Ecto neural progenitor cell (in vitro differentiated cells): ENCODE data around the gene SUN1.
"Not testable (repeated sequence)": the region's sequence is repeated elsewhere in the genome, so short reads cannot be mapped to it uniquely, and the experiment has no call there.

Experiments used
- DNase-seq: peaks from one replicate; pipeline ENCODE4 v3.0.0-alpha.2; 2018; ENCODE audit warnings: low spot score

The SUN1 gene

DNA sequence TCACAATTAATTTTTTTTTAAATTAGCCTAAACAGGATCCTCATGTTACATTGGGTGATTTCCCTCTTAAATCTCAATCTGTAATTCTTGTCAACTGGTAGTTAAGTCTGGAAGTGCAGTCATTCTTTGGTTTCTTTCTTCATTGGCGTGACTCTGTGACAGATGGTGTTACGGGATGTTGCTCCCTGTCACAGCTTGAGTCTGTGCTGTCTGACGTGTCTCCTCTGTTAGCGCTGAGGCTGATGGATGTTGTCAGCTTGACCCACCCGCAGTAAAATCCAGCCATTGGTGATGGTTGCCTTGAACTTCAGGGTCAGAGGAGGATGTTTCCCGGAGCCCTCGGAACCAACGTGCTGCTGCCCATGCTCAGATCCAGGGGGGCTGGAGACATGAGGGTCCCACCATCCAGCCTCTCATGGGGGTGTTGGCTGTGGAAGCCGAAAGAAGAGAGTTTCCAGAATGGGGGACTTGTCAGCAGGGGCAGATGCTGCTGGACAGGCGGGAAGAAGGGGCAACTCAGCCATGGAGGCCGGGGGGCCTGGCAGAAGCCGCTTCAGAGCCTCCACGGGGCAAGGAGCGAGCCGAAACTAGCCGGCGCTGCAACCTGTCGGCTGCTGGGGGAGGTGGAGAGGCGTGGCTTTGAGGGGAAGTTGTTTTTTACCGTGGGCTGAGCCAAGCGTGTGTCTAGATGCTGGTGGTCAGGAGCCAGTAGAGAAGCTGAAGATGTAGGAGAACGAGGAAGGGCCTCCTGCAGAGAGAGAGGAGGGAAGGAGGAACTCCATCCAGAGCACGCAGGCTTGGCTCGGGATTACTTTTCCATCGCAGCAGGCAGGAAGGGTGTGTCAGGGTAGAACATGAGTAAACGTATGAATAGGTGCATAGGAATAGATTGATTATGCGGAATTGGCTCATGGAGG is 3.5 kb downstream of the SUN1 start:
- no peak for DNase-seq

DNA sequence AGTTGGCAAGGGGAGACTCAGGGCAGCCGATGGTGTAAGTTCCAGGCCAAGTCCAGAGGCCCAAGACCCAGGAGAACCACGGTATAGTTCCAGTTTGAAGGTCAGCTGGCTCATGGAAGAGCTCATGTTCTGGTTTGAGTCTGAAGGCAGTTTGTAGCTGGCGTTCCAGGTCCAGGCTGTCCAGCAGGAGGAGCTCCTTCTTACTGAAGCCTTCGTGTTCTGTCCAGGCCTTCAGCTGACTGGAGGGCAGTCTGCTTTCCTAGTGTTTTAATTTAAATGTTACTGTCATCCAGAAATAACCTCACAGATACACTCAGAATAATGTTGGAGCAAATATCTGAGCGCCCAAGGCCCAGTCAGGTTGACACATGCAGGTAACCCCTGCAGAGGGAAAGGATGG is 4.2 kb downstream of the SUN1 start:
- no peak for DNase-seq

DNA sequence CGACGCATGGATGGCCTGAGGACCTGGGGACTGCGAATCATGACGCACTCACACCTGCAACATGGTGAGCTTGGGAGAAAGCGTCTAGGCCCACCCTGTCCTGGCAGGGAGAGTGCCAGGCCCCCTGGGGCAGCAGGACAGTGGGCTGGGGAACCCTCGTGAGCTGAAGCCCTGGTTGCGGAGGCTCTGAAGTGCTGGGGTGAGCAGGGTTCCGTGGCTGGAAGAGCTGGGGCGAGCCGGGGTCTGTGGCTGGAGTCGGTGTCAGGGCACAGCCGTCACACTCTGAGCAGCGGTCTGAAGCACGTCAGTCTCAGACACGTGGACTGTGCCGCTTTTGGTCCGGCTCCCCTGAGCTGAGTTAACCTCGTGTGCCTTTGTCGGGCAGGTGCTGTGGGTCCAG is 4.7 kb downstream of the SUN1 start:
- DNase-seq, result no peak

DNA sequence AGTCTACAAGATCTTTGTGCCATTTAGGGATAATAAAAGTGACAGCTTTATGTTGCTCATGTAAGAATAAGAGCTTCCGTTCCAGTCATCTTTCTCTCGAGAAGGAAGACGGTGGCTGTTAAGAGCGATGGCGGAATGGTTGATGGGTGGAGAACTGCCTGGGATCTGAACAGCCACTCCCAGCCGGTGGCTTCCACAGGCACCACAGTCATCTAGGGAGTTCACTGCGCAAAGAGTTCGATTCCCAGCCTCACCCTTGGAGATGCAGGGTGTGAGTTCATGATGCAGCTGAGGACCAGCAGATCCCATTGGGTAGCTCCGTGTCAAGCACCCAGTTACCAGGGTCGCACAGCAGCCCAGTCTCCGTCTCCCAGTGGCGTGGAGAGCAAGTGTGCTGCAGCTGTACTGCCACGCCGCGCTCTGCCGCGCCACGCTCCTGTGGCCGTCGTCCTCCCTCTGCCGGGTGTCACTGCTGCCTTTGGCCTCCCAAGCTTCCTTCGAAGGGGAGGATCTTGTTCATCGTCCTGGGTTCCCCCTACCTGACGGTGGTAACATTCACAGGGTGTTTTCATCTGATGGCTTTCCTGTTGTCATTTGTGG is 7.8 kb downstream of the SUN1 start:
- no peak for DNase-seq

DNA sequence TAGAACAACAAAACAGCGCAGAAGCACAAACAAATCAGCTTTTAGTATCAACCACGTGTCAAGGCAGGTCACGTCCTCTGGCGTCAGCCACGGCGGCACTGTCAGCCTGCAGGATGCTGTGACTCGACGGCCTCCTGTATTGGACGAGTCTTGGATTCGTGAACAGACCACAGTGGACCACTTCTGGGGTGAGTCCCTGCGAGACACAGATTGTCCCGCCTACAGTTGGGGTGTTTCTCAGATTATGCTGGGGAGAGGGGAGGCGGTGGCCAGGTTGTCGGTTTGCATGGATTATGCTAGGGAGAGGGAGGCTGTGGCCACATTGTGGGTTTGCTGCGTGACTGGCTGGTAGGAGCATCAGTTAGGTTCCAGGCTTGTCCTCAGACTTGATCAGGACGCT is 9.7 kb downstream of the SUN1 start:
- DNase-seq, result no peak

DNA sequence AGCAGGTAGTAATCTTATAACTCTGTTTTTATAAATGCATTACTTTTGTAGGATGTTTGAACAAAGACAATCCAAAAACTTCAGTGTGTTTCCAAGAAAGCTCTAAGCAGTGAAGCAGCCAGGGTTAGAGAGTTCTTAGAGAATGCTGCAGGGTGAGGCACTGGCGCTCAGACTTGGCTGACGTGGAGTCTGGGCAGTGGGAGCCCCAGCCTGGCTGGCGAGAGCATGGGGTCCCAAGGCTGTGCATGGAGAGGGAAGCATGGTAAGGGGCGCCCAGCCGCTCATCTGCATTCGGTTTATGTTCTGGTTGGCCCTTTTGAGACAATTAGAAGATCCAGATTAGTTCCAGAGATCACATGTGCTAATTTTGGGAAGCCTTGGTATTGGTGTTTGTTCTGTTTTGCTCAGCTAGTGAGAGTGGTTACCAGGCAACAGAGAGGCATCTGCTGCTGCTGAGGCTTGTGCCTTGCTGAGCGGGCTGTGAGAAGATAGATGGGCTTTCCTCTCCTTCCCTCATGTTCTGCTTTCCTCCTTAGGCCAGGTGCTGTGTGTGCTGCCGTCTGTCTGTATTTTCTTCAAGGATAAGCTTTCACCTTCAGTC is 10.3 kb downstream of the SUN1 start:
- no peak for DNase-seq

DNA sequence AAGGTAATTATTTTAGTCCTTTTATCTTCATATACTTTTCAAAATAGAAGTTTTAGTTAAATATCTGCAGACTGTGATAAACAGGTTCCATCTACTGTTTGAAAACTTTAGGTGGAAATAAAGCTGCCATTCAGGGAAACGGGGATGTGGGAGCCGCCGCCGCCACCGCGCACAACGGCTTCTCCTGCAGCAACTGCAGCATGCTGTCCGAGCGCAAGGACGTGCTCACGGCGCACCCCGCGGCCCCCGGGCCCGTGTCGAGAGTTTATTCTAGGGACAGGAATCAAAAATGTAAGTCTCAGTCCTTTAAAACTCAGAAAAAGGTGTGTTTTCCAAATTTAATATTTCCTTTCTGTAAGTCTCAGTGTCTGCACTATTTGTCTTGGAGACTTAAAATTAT is 11.0 kb downstream of the SUN1 start:
- DNase-seq, result no peak

DNA sequence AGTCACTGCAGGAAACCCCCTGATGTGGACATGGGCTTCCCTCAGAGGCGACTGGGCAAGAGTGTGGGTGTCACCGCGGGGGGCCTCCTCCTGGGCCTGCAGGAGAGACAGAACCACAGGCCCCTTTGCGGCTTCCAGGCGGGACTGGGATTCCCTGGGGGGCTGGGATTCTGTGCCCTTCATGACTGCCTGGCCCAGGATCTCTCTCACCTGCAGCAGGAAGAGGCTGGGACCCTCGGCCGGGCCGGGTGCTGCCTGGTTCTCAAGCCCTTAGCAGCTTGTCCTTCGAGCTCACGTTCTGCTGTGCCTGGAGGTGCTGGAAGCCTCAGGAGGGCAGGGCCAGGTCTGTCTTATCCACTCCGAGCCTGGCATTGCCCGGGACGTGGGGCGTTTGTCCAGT is 11.8 kb downstream of the SUN1 start:
- no peak for DNase-seq

DNA sequence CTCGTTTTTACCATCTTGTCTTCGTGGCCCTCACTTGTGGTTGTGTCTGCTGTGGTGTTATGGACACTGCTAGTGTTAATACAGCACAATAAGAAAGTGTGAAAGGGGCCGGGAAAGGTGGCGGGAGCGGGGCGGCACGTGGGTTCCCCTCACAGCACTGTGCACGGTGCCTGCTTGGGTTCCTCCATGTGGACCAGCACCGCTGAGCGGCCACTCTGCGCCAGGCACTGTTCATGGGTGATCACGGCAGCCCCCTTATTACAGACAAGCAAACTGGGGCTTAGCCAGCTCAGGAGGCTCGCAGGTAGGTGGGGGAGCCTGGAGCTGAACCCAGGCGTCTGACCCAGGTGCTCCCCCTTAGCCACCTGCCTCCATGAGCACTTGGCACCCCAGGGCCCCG is 12.2 kb downstream of the SUN1 start:
- no peak for DNase-seq

DNA sequence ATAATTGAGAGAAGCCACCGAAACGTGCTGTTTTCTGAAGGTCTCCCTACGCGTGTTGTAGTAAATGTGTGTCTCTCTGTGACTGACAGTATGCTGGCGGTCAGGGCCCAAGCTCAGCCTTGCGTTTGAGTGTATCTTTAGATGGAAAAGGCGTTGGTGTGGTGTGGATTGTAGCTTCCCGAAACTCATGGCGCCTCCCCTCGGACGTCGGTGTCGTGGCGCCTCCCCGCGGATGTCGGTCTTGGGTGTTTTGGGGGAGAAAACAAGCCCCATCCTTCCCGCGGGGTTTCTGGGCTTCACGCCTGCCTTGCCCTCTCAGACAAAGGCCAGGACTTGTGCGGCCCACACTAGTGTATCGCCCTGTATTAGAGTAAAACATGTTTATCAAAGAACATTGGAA is 12.8 kb downstream of the SUN1 start:
- DNase-seq, result no peak

DNA sequence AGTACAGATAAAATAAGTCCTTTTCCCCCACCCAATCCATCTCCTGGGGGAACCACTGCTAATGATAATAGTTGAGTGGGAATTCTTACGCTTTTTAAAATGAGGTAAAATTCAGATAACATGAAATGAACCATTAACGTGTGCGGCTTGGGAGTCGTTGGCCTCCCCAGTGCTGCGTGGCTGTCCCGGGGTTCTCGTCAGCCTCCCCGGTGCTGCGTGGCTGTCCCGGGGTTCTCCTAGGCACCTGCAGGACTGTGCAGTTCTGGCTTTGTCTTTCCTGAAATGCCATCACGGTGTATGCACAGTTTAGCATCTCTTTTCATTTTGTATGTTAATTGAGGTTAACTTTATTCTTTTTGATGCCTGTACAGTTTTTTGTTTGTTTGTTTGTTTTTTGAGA is 13.5 kb downstream of the SUN1 start:
- no peak for DNase-seq

DNA sequence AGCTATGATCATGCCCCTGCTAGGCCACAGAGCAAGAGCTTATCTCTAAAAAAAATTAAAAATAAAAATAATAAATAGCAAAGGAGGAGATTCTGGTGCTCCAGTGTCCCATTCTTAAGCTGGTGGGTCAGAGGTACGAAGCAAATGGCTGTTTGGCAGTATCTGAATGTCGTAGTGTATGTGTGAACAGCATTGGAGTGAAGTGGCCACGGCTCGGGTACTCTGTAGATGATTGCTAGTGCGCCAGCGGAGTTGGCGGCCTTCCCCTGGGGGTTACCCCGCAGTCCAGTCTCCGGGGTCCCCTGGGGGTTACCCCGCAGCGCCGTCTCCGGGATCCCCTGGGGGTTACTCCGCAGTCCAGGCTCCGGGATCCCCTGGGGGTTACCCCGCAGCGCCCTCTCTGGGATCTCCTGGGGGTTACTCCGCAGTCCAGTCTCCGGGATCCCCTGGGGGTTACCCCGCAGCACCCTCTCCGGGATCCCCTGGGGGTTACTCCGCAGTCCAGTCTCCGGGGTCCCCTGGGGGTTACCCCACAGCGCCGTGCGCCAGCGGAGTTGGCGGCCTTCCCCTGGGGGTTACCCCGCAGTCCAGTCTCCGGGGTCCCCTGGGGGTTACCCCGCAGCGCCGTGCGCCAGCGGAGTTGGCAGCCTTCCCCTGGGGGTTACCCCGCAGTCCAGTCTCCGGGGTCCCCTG is 14.8 kb downstream of the SUN1 start:
- DNase-seq, result not testable (repeated sequence)

DNA sequence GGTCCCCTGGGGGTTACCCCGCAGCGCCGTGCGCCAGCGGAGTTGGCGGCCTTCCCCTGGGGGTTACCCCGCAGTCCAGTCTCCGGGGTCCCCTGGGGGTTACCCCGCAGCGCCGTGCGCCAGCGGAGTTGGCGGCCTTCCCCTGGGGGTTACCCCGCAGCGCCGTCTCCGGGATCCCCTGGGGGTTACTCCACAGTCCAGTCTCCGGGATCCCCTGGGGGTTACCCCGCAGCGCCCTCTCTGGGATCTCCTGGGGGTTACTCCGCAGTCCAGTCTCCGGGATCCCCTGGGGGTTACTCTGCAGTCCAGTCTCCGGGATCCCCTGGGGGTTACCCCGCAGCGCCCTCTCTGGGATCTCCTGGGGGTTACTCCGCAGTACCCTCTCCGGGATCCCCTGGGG is 15.5 kb downstream of the SUN1 start:
- not testable (repeated sequence) for DNase-seq

DNA sequence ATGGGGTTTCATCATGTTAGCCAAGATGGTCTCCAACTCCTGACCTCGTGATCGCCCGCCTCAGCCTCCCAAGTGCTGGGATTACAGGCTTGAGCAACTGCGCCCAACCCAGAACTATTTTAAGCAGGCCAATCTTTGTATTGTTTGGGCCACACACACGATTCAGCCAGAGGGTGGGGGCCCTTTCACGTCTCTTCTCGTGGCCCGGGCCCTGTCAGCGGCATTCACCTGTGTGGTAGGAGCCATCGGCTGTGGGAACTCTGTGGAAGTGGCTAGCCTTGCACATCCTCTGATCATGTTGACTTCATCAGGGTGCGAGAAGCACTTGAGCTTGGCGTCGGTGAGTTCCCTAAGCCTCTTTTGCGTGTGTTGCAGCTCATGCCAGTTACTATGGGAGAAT is 16.9 kb downstream of the SUN1 start:
- DNase-seq, result no peak

DNA sequence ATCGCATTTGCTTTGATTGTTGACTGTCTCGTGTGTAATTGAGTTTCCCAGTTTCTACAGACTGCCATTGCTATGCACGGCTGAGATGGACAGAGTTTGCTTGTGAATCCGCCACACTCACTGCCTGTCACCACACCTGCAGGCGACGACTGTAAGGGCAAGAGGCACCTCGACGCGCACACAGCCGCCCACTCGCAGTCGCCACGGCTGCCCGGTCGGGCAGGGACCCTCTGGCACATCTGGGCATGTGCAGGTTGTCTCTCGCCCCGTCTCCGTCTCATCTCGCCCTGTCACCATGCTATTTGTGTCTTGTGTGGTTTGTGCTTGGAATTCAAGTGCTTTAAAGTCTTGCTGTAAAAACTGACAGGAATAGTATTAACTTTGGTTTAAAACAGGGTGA is 17.5 kb downstream of the SUN1 start:
- no peak for DNase-seq

DNA sequence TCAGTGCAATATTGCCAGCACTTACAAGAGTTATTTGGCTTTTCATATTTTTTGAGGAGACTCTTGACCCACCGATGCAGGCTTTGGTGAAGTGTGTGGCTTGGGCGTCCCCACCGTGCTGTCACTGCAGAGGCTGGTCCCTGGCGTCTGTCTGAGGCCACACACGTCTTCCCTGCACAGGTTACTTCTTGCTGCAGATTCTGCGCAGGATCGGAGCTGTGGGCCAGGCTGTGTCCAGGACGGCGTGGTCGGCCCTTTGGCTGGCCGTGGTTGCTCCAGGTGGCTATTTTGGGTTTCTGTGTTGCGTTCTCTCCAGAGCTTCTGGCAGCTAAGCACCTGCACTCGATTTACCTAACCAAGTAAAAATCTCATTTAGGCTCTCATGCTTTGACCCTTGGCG is 18.9 kb downstream of the SUN1 start:
- DNase-seq, result no peak

DNA sequence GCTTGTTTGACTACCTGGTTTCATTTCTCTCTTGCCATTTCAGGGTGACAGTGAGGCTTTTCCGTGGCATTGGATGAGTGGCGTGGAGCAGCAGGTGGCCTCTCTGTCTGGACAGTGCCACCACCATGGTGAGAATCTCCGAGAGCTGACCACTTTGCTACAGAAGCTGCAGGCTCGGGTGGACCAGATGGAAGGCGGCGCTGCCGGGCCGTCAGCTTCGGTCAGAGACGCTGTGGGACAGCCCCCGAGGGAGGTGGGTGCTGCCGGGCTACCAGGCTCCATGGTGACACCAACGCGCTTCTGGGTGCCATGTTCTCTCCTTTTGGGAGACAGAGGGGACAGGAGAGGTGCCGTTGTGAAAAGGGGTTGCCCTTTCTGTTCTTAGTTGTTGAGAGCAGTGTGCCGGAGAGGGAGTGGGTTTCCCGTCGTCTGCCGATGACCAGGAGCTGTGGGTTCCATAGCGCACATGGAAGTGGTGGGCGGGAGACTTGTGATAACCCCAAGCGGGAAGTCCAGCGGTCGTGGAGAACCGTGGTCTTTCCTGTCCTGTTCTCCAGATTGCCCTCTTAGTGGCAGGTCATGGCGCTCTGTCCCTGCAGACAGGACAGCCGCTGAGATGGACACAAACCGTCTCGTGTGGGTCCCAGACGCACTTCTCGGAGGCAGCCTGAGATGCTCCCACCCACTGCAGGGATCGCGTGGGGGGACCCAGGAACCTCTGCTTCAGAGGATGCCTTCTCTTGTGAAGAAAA is 21.3 kb downstream of the SUN1 start:
- no peak for DNase-seq

DNA sequence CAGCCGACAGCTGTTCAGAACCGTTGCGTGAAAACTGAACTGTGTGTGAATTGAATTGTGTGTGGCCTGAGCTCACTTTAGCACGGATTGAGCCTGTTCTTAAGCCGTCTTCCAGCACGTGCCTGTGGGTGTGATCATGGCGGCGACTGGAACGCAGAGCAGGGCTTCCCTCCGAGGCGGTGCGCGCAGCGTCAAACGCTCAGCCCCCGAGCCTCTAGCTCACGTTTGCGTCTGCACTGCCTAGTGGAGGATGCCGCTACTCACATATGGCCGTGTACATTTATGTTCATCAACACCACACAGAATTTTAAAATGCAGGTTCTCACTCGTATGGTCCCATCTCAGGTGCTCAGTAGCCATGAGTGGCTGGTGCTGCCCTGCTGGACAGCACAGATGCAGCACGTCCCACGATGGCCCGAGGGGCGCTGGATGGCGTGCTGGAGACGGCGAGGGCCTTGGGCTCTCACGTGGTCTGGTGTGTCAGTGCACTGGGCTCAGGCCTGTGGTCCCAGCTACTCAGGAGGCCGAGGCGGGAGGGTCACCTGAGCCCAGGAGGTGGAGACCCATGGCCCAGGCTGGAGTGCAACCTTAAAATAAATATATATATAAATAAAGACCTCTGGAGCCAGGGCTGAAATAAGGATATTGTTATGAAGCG is 22.0 kb downstream of the SUN1 start:
- DNase-seq, result no peak

DNA sequence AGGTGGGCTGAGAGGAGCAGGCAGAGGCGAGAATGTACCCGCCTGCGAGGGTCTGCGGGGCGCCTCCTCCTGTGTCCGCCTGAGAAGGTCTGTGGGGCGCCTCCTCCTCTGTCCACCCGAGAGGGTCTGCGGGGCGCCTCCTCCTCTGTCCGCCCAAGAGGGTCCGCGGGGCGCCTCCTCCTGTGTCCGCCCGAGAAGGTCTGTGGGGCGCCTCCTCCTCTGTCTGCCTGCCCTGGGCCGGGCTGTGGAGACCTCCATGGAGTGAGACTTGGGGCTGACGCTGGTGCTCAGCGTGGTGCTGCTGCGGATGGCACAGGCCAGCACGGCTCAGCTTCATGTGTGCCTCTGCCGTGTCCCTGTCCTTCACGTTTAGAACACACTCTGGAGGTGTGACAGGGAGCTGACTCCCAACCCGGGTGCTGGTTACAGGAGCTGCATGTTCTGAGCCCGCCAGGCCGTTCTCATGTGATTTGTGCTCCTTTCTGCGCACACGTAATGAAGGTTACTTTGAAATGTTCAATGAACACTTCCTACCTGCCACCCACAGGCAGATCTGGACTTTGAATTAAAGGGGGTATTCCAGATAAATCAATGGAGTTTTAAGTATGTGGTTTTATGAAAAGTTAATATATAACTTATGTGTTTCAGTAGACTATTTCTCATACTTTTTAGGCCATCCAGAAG is 23.6 kb downstream of the SUN1 start:
- DNase-seq, result no peak

DNA sequence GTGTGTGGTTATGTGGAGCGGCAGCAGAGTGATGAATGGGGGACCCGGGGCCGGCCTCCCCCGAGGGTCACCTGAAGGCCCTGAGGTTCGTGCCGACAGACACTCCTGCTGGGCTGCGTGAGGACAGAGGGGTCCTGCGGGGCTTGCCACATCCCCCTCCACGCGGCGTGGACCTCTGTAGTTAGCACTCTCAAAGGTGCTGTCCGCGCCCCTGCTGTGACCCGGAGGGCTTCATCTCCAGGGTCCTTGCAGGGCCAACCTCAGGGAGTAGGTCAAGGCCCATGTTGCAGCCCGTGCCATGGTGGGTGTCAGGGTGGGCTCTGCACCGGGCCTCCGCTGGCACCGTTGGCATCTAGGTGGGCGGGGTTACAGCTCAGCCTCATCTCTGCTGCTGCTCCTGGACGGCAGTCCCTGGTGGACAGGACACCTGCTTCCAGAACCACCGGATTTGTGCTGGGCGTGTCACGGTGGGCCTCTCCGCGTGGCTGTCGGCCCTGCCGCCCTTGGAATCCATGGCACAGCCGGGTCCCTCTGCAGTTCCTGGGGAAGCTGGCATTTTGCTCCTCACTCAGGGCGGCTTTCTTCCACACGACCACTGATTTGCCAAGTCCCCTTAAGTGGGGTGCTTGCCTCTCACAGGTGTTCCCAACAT is 24.3 kb downstream of the SUN1 start:
- DNase-seq, result no peak
